Nephron progenitor cell (in vitro differentiated cells): ENCODE results near the gene EFCAB7.

Experiments
- DNase-seq: peaks from one replicate; pipeline ENCODE4 v3.0.0; 2021
- H3K27ac Mint-ChIP-seq: 2 replicates; pipeline ENCODE4 v1.8.0; 2021; ENCODE audit warnings: mild to moderate bottlenecking, moderate library complexity, mixed read lengths
- H3K27me3 Mint-ChIP-seq: 2 replicates; pipeline ENCODE4 v1.8.0; 2021; ENCODE audit warnings: mild to moderate bottlenecking, low read depth, mixed read lengths; ENCODE audit not compliant: poor library complexity
- H3K36me3 Mint-ChIP-seq: 2 replicates; pipeline ENCODE4 v1.8.0; 2021; ENCODE audit warnings: low read depth, mixed read lengths
- H3K4me1 Mint-ChIP-seq: 2 replicates; pipeline ENCODE4 v1.8.0; 2021; ENCODE audit warnings: mixed read lengths
- H3K4me3 Mint-ChIP-seq: 2 replicates; pipeline ENCODE4 v1.8.0; 2021; ENCODE audit warnings: mild to moderate bottlenecking, moderate library complexity, mixed read lengths
- H3K9me3 Mint-ChIP-seq: 2 replicates; pipeline ENCODE4 v1.8.0; 2021; ENCODE audit warnings: mild to moderate bottlenecking, moderate library complexity, mixed read lengths
- CTCF ChIP-seq: fragments of 200-600 bp; sonication (generic); IDR thresholded peaks from 2 replicates; pipeline ENCODE4 v1.5.0; 2021; ENCODE audit warnings: antibody characterized with exemption

The EFCAB7 gene

GRCh38 chr1:63537006-63537405 lies 13.7 kb downstream of the EFCAB7 start:
- no peaks in the 10 kb centered on the region for H3K4me1 Mint-ChIP-seq
- H3K27me3 Mint-ChIP-seq = no peaks in the 10 kb centered on the region

GRCh38 chr1:63537940-63538339 lies 14.6 kb downstream of the EFCAB7 start:
- peaks cover 17% of the 10 kb centered on the region for H3K36me3 Mint-ChIP-seq
- H3K27me3 Mint-ChIP-seq = no peaks in the 10 kb centered on the region
- no peak overlapping the region for H3K27ac Mint-ChIP-seq

More at GRCh38 chr1:63537006-63537405, 13.7 kb downstream of the EFCAB7 start:
- Mint-ChIP-seq H3K4me3 (no peak overlapping the region), H3K36me3 (peaks cover 8% of the 10 kb centered on the region), H3K9me3 (no peaks in the 10 kb centered on the region), H3K27ac (no peak overlapping the region)
- TF ChIP-seq CTCF = no peak
- no peak for DNase-seq

GRCh38 chr1:63545780-63546179 lies 22.5 kb downstream of the EFCAB7 start:
- TF ChIP-seq CTCF = no peak
- H3K4me1 Mint-ChIP-seq = no peaks in the 10 kb centered on the region
- no peak overlapping the region for H3K4me3 Mint-ChIP-seq
- H3K27me3 Mint-ChIP-seq = no peaks in the 10 kb centered on the region
- no peak for DNase-seq
- peaks cover 6% of the 10 kb centered on the region for H3K9me3 Mint-ChIP-seq
- H3K36me3 Mint-ChIP-seq = peaks cover 63% of the 10 kb centered on the region
- H3K27ac Mint-ChIP-seq = no peak overlapping the region

More at GRCh38 chr1:63537940-63538339, 14.6 kb downstream of the EFCAB7 start:
- H3K4me1 Mint-ChIP-seq = no peaks in the 10 kb centered on the region
- peak; percentile 18 for TF ChIP-seq CTCF
- H3K9me3 Mint-ChIP-seq = peaks cover 4% of the 10 kb centered on the region
- H3K4me3 Mint-ChIP-seq = no peak overlapping the region
- DNase-seq = no peak

- peaks cover 54% of the 10 kb centered on the region for H3K36me3 Mint-ChIP-seq
- H3K4me3 Mint-ChIP-seq = no peak overlapping the region
- no peak for TF ChIP-seq CTCF
- DNase-seq = no peak
- H3K27ac Mint-ChIP-seq = no peak overlapping the region
- no peaks in the 10 kb centered on the region for H3K4me1 Mint-ChIP-seq
- peaks cover 4% of the 10 kb centered on the region for H3K9me3 Mint-ChIP-seq
- H3K27me3 Mint-ChIP-seq = no peaks in the 10 kb centered on the region
Observed at GRCh38 chr1:63547621-63548294, 24.4 kb downstream of the EFCAB7 start.

- peaks cover 49% of the 10 kb centered on the region for H3K36me3 Mint-ChIP-seq
- no peak overlapping the region for H3K4me3 Mint-ChIP-seq
- no peak overlapping the region for H3K27ac Mint-ChIP-seq
- no peaks in the 10 kb centered on the region for H3K4me1 Mint-ChIP-seq
- H3K9me3 Mint-ChIP-seq = no peaks in the 10 kb centered on the region
- TF ChIP-seq CTCF = no peak
- H3K27me3 Mint-ChIP-seq = no peaks in the 10 kb centered on the region
- no peak for DNase-seq
Observed at GRCh38 chr1:63548303-63548702, 25.0 kb downstream of the EFCAB7 start.

- Mint-ChIP-seq H3K27ac (no peak overlapping the region), H3K36me3 (peaks cover 51% of the 10 kb centered on the region), H3K4me1 (no peaks in the 10 kb centered on the region), H3K9me3 (no peaks in the 10 kb centered on the region), H3K4me3 (no peak overlapping the region), H3K27me3 (no peaks in the 10 kb centered on the region)
- no peak for TF ChIP-seq CTCF
- DNase-seq = no peak
Observed at GRCh38 chr1:63548877-63549276, 25.6 kb downstream of the EFCAB7 start.
